ENCODE data around the gene NTM.
A peak's percentile ranks its signal among the peaks of the same experiment; 100 is the strongest.

NTM gene

GRCh38 chr11:131850507-131850906 is 480.1 kb downstream of the NTM start:
- DNase-seq: no peak

- no peak for DNase-seq
Observed at GRCh38 chr11:131851964-131852755, 481.7 kb downstream of the NTM start.

GRCh38 chr11:131852757-131853156 is 482.3 kb downstream of the NTM start:
- DNase-seq: no peak

GRCh38 chr11:131854391-131854790 is 484.0 kb downstream of the NTM start:
- DNase-seq: no peak

- no peak for DNase-seq
Observed at GRCh38 chr11:131855320-131855719, 484.9 kb downstream of the NTM start.

GRCh38 chr11:131857246-131857645 is 486.8 kb downstream of the NTM start:
- DNase-seq: no peak

GRCh38 chr11:131858505-131858904 is 488.1 kb downstream of the NTM start:
- no peak for DNase-seq

- no peak for DNase-seq
Observed at GRCh38 chr11:131859538-131860210, 489.3 kb downstream of the NTM start.

- DNase-seq: peak; percentile 41
Observed at GRCh38 chr11:131864228-131864627, 493.8 kb downstream of the NTM start.

- no peak for DNase-seq
Observed at GRCh38 chr11:131865860-131866259, 495.4 kb downstream of the NTM start.

GRCh38 chr11:131866535-131867400 is 496.4 kb downstream of the NTM start:
- DNase-seq: no peak

GRCh38 chr11:131867457-131868257 is 497.2 kb downstream of the NTM start:
- peak; percentile 84 for DNase-seq

GRCh38 chr11:131868629-131869507 is 498.5 kb downstream of the NTM start:
- no peak for DNase-seq

GRCh38 chr11:131870305-131870704 is 499.9 kb downstream of the NTM start:
- DNase-seq: no peak

GRCh38 chr11:131871006-131871405 is 500.6 kb downstream of the NTM start:
- DNase-seq: no peak

GRCh38 chr11:131874070-131874469 is 503.7 kb downstream of the NTM start:
- no peak for DNase-seq

- DNase-seq: no peak
Observed at GRCh38 chr11:131875611-131876010, 505.2 kb downstream of the NTM start.

GRCh38 chr11:131877246-131877942 is 507.0 kb downstream of the NTM start:
- DNase-seq: no peak

GRCh38 chr11:131880316-131880715 is 509.9 kb downstream of the NTM start:
- peak; percentile 76 for DNase-seq

GRCh38 chr11:131880976-131881375 is 510.6 kb downstream of the NTM start:
- DNase-seq: no peak

GRCh38 chr11:131883332-131883731 is 512.9 kb downstream of the NTM start:
- DNase-seq: no peak
